ENCODE data around the gene NR1H4.

- TF ChIP-seq, protein P1, sequence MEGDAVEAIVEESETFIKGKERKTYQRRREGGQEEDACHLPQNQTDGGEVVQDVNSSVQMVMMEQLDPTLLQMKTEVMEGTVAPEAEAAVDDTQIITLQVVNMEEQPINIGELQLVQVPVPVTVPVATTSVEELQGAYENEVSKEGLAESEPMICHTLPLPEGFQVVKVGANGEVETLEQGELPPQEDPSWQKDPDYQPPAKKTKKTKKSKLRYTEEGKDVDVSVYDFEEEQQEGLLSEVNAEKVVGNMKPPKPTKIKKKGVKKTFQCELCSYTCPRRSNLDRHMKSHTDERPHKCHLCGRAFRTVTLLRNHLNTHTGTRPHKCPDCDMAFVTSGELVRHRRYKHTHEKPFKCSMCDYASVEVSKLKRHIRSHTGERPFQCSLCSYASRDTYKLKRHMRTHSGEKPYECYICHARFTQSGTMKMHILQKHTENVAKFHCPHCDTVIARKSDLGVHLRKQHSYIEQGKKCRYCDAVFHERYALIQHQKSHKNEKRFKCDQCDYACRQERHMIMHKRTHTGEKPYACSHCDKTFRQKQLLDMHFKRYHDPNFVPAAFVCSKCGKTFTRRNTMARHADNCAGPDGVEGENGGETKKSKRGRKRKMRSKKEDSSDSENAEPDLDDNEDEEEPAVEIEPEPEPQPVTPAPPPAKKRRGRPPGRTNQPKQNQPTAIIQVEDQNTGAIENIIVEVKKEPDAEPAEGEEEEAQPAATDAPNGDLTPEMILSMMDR (IDR thresholded peaks at IDR 0.05; ENCODE audit: low read length) = no peak
- no peak for TF ChIP-seq EZH2 (IDR thresholded peaks at IDR 0.05; ENCODE audit: borderline replicate concordance, low read length)
Observed at GRCh38 chr12:100476013-100476751, 2.5 kb downstream of the NR1H4 start.
